ENCODE measurements around the gene PDCL3.

- TF ChIP-seq BHLHE40 (IDR thresholded peaks at IDR 0.05; ENCODE audit: borderline replicate concordance) = no peak
- TF ChIP-seq ARNT (IDR thresholded peaks at IDR 0.05) = no peak
- no peak for TF ChIP-seq NFRKB (IDR thresholded peaks at IDR 0.05)
- no peak for TF ChIP-seq ZNF384 (IDR thresholded peaks at IDR 0.05)
- TF ChIP-seq TARDBP (IDR thresholded peaks at IDR 0.05) = no peak
- TF ChIP-seq SUZ12 (IDR thresholded peaks at IDR 0.05) = no peak
- TF ChIP-seq FOXM1 (IDR thresholded peaks at IDR 0.05; ENCODE audit: borderline replicate concordance) = no peak
- TF ChIP-seq SP1 (IDR thresholded peaks at IDR 0.05) = no peak
- TF ChIP-seq L3MBTL2 (conservative IDR thresholded peaks at IDR 0.05) = no peak
- no peak for TF ChIP-seq LEF1 (IDR thresholded peaks at IDR 0.05; ENCODE audit: borderline replicate concordance)
- TF ChIP-seq FOXA1 (IDR thresholded peaks at IDR 0.05) = no peak
- TF ChIP-seq ELF4 (IDR thresholded peaks at IDR 0.05) = no peak
- TF ChIP-seq HDGF (IDR thresholded peaks at IDR 0.05; ENCODE audit: borderline replicate concordance) = no peak
- no peak for TF ChIP-seq PKNOX1 (IDR thresholded peaks at IDR 0.05)
Measured at GRCh38 chr2:100625717-100626116, 62.9 kb downstream of the PDCL3 start.
